ENCODE data around the gene GUF1. TPM values are rescaled to one million over a fixed set of nuclear protein-coding genes. Genes with fewer than 3 reads are reported as not detected.

Gene GUF1
- polyA plus RNA-seq, 3 donors, result 6.2 to 11.3 (median 8.4) TPM

GRCh38 chr4:44674471-44674870 lies 3.7 kb upstream of the GUF1 start:
- Mint-ChIP-seq H3K27me3 (ENCODE audit: low read depth in 3 of 3) (peaks cover 6 to 15% (median 6%) of the 10 kb centered on the region in 3 donors), H3K4me1 (peaks cover 10% of the 10 kb centered on the region), H3K27ac (no peak overlapping the region), H3K9me3 (peaks cover 0 to 3% (median 0%) of the 10 kb centered on the region in 7 donors), H3K36me3 (no peaks in the 10 kb centered on the region), H3K4me3 (no peak overlapping the region)
- H3K4me2 ChIP-seq (replicated peaks; ENCODE audit: extremely low read depth, low read length, poor library complexity, severe bottlenecking), result no peak overlapping the region
- no peaks in the 10 kb centered on the region for H4K20me1 ChIP-seq (ENCODE audit: insufficient read depth, low read length)
- peaks cover 11 to 14% of the 10 kb centered on the region in 2 donors for H3K4me1 ChIP-seq (ENCODE audit: control insufficient read depth in 1 of 2, insufficient read depth in 2 of 2, low read length in 2 of 2)
- H3K79me2 ChIP-seq (ENCODE audit: insufficient read depth, low read length), result peaks cover 14% of the 10 kb centered on the region
- H3K4me3 ChIP-seq (replicated peaks in 1 of 3; ENCODE audit: low read depth in 2 of 3, low read length in 3 of 3), result no peak overlapping the region
- intact Hi-C loops (cut with micrococcal nuclease), result no loop called here
- H3K9ac ChIP-seq (ENCODE audit: insufficient read depth, low read length, poor library complexity, severe bottlenecking), result no peak overlapping the region
- no peak for DNase-seq
- WGBS (ENCODE audit: insufficient coverage), result no CpG with 5 or more reads among the region's 1 CpG
- TF ChIP-seq CTCF (IDR thresholded peaks at IDR 0.05), result no peak
- H3K27me3 ChIP-seq (ENCODE audit: control insufficient read depth in 2 of 2, insufficient read depth in 2 of 2, low read length in 2 of 2), result peaks cover 0 to 3% of the 10 kb centered on the region in 2 donors
- no peaks in the 10 kb centered on the region for H3K9me3 ChIP-seq (replicated peaks in 1 of 2; ENCODE audit: control insufficient read depth in 1 of 2, insufficient read depth in 1 of 2, low read length in 2 of 2)
- H3K27ac ChIP-seq (ENCODE audit: low read depth in 1 of 2, low read length in 2 of 2), result no peak overlapping the region
- no peak overlapping the region for H2AFZ ChIP-seq (ENCODE audit: insufficient read depth, low read depth, low read length, poor library complexity, severe bottlenecking)
- no peaks in the 10 kb centered on the region for H3K36me3 ChIP-seq (replicated peaks in 1 of 2; ENCODE audit: control insufficient read depth in 1 of 2, insufficient read depth in 2 of 2, low read length in 2 of 2)

- no CpG with 5 or more reads among the region's 5 CpGs for WGBS (ENCODE audit: insufficient coverage)
- TF ChIP-seq CTCF (IDR thresholded peaks at IDR 0.05), result no peak
Observed at GRCh38 chr4:44675366-44675765, 2.9 kb upstream of the GUF1 start.

More at GRCh38 chr4:44675366-44675765, 2.9 kb upstream of the GUF1 start:
- Mint-ChIP-seq H3K36me3 (no peaks in the 10 kb centered on the region), H3K4me1 (peaks cover 12% of the 10 kb centered on the region), H3K9me3 (peaks cover 0 to 3% (median 0%) of the 10 kb centered on the region in 7 donors), H3K27me3 (ENCODE audit: low read depth in 3 of 3) (peaks cover 6 to 15% (median 6%) of the 10 kb centered on the region in 3 donors), H3K4me3 (no peak overlapping the region), H3K27ac (no peak overlapping the region)
- Histone ChIP-seq H3K9me3 (replicated peaks in 1 of 2; ENCODE audit: control insufficient read depth in 1 of 2, insufficient read depth in 1 of 2, low read length in 2 of 2) (no peaks in the 10 kb centered on the region), H3K4me1 (ENCODE audit: control insufficient read depth in 1 of 2, insufficient read depth in 2 of 2, low read length in 2 of 2) (peaks cover 13 to 22% of the 10 kb centered on the region in 2 donors), H3K27ac (ENCODE audit: low read depth in 1 of 2, low read length in 2 of 2) (no peak overlapping the region), H4K20me1 (ENCODE audit: insufficient read depth, low read length) (no peaks in the 10 kb centered on the region), H2AFZ (ENCODE audit: insufficient read depth, low read depth, low read length, poor library complexity, severe bottlenecking) (no peak overlapping the region), H3K4me2 (replicated peaks; ENCODE audit: extremely low read depth, low read length, poor library complexity, severe bottlenecking) (no peak overlapping the region), H3K27me3 (ENCODE audit: control insufficient read depth in 2 of 2, insufficient read depth in 2 of 2, low read length in 2 of 2) (peaks cover 0 to 3% of the 10 kb centered on the region in 2 donors), H3K9ac (ENCODE audit: insufficient read depth, low read length, poor library complexity, severe bottlenecking) (no peak overlapping the region), H3K79me2 (ENCODE audit: insufficient read depth, low read length) (peaks cover 23% of the 10 kb centered on the region), H3K36me3 (replicated peaks in 1 of 2; ENCODE audit: control insufficient read depth in 1 of 2, insufficient read depth in 2 of 2, low read length in 2 of 2) (no peaks in the 10 kb centered on the region), H3K4me3 (replicated peaks in 1 of 3; ENCODE audit: low read depth in 2 of 3, low read length in 3 of 3) (no peak overlapping the region)
- DNase-seq, result no peak
- intact Hi-C loops (cut with micrococcal nuclease), result no loop called here
